GM19043 (cell line): ENCODE data around the gene SNAPC4.

ENCODE experiments used
- ATAC-seq: cut with Tn5 transposase; IDR thresholded peaks from one replicate; pipeline ENCODE4 v1.9.1; 2021; ENCODE audit warnings: low read depth; ENCODE audit not compliant: unreplicated experiment

Gene SNAPC4

GRCh38 chr9:136393531-136393930, 6.4 kb downstream of the SNAPC4 start:
- no peak for ATAC-seq

GRCh38 chr9:136392538-136393449, 7.2 kb downstream of the SNAPC4 start:
- ATAC-seq = no peak

GRCh38 chr9:136391737-136392537, 8.0 kb downstream of the SNAPC4 start:
- ATAC-seq = no peak

GRCh38 chr9:136389396-136389795, 10.6 kb downstream of the SNAPC4 start:
- no peak for ATAC-seq

- no peak for ATAC-seq
Observed at GRCh38 chr9:136387217-136387616, 12.8 kb downstream of the SNAPC4 start.

GRCh38 chr9:136386018-136386417, 14.0 kb downstream of the SNAPC4 start:
- ATAC-seq = no peak

- ATAC-seq = no peak
Observed at GRCh38 chr9:136385015-136385414, 15.0 kb downstream of the SNAPC4 start.

- no peak for ATAC-seq
Observed at GRCh38 chr9:136383436-136383835, 16.5 kb downstream of the SNAPC4 start.

GRCh38 chr9:136381966-136382513, 17.9 kb downstream of the SNAPC4 start:
- ATAC-seq = no peak

GRCh38 chr9:136381311-136381710, 18.7 kb downstream of the SNAPC4 start:
- ATAC-seq = no peak

- ATAC-seq = no peak
Observed at GRCh38 chr9:136380381-136380780, 19.6 kb downstream of the SNAPC4 start.

- no peak for ATAC-seq
Observed at GRCh38 chr9:136379891-136380290, 20.1 kb downstream of the SNAPC4 start.

GRCh38 chr9:136379401-136379800, 20.6 kb downstream of the SNAPC4 start:
- ATAC-seq = no peak

- ATAC-seq = no peak
Observed at GRCh38 chr9:136379003-136379287, 21.0 kb downstream of the SNAPC4 start.

GRCh38 chr9:136378170-136379002, 21.6 kb downstream of the SNAPC4 start:
- ATAC-seq = no peak

GRCh38 chr9:136377341-136378169, 22.4 kb downstream of the SNAPC4 start:
- no peak for ATAC-seq

- ATAC-seq = no peak
Observed at GRCh38 chr9:136376457-136376856, 23.5 kb downstream of the SNAPC4 start.

- no peak for ATAC-seq
Observed at GRCh38 chr9:136375096-136375495, 24.9 kb downstream of the SNAPC4 start.

- no peak for ATAC-seq
Observed at GRCh38 chr9:136374183-136374575, 25.8 kb downstream of the SNAPC4 start.
